ENCODE measurements around the gene NFIX. TPM values are rescaled to one million over a fixed set of nuclear protein-coding genes. Genes with fewer than 3 reads are reported as not detected.

NFIX gene
- total and polyA plus RNA-seq, 2 of the 13 experiments (the other 11 are each of a cell fraction or from before 2014, with no cell fraction given), result 3.4 to 5.4 TPM

- TF ChIP-seq RXRA (CRISPR knock-in tag; IDR thresholded peaks at IDR 0.05) (peak; percentile 89), SOX13 (IDR thresholded peaks at IDR 0.05) (no peak), SOX13 (CRISPR knock-in tag; conservative IDR thresholded peaks at IDR 0.05 in 1 of 2, IDR thresholded peaks at IDR 0.05 in 1 of 2) (no peak), TP53 (CRISPR knock-in tag; conservative IDR thresholded peaks at IDR 0.05) (no peak), HNRNPH1 (optimal IDR thresholded peaks at IDR 0.05; ENCODE audit: low read depth, low read length) (no peak), ZNF7 (CRISPR knock-in tag; IDR thresholded peaks at IDR 0.05) (no peak), SMYD3 (CRISPR knock-in tag; IDR thresholded peaks at IDR 0.05) (no peak), MXD3 (CRISPR knock-in tag; IDR thresholded peaks at IDR 0.05) (peak; percentile 26; the same call in 1 of the 2 replicates), NRL (CRISPR knock-in tag; IDR thresholded peaks at IDR 0.05; ENCODE audit: borderline replicate concordance) (no peak), ZNF3 (CRISPR knock-in tag; IDR thresholded peaks at IDR 0.05) (no peak), SMAD9 (CRISPR knock-in tag; IDR thresholded peaks at IDR 0.05) (no peak), ZNF496 (CRISPR knock-in tag; IDR thresholded peaks at IDR 0.05; ENCODE audit: insufficient replicate concordance) (no peak), PATZ1 (CRISPR knock-in tag; IDR thresholded peaks at IDR 0.05) (peak; percentile 71), ZNF350 (CRISPR knock-in tag; IDR thresholded peaks at IDR 0.05; ENCODE audit: borderline replicate concordance, low read depth) (no peak), ZZZ3 (CRISPR knock-in tag; IDR thresholded peaks at IDR 0.05; ENCODE audit: borderline replicate concordance) (no peak), ZBTB26 (CRISPR knock-in tag; IDR thresholded peaks at IDR 0.05; ENCODE audit: borderline replicate concordance) (no peak), ZNF839 (CRISPR knock-in tag; IDR thresholded peaks at IDR 0.05; ENCODE audit: borderline replicate concordance) (no peak), CBX2 (IDR thresholded peaks at IDR 0.05; ENCODE audit: low read depth, low read length) (no peak), CBX2 (CRISPR knock-in tag; IDR thresholded peaks at IDR 0.05; ENCODE audit: low read depth) (no peak), ZNF510 (CRISPR knock-in tag; IDR thresholded peaks at IDR 0.05; ENCODE audit: low read depth) (no peak), ZBTB4 (CRISPR knock-in tag; IDR thresholded peaks at IDR 0.05; ENCODE audit: borderline replicate concordance) (no peak), DNMT3B (CRISPR knock-in tag; conservative IDR thresholded peaks at IDR 0.05) (no peak), NCOA1 (CRISPR knock-in tag; IDR thresholded peaks at IDR 0.05) (no peak)
These were observed 101.0 kb downstream of the NFIX start (continued) for GRCh38 chr19:13095934-13096927.
